Lower leg skin (tissue), 3 donors: ENCODE data around the gene ZNF592.

Experiments used
- CTCF ChIP-seq, 3 donors: fragments of 450-650 bp; IDR thresholded peaks; one replicate each; pipeline ENCODE4 v1.5.1; 2016; ENCODE audit warnings: antibody characterized with exemption in 3 of 3, mild to moderate bottlenecking in 3 of 3, moderate library complexity in 2 of 3
- POLR2A ChIP-seq, 2 donors: fragments of 450-650 bp; IDR thresholded peaks; one replicate each; pipeline ENCODE4 v1.6.1; 2016 to 2017; ENCODE audit warnings: antibody characterized with exemption in 2 of 2, mild to moderate bottlenecking in 1 of 2, moderate library complexity in 1 of 2

GRCh38 chr15:84842781-84843180, 94.4 kb downstream of the ZNF592 start:
- TF ChIP-seq CTCF (IDR thresholded peaks at IDR 0.05) = no peak
- TF ChIP-seq POLR2A (IDR thresholded peaks at IDR 0.05) = no peak
